Prostate gland (tissue), 2 donors: ENCODE data around the gene SH2D3C. TPM values are rescaled to one million over a fixed set of nuclear protein-coding genes. Genes with fewer than 3 reads are reported as not detected.

Experiments
- DNase-seq: peaks from one replicate; pipeline ENCODE4 v3.0.0-alpha.2; 2019; ENCODE audit warnings: low spot score
- H3K27ac ChIP-seq, 2 donors: fragments of 200-600 bp; sonication (generic); 2 replicates each; pipeline ENCODE4 v1.5.1; 2017 to 2019
- H3K27me3 ChIP-seq: fragments of 200-600 bp; sonication (generic); replicated peaks from 2 replicates; pipeline ENCODE4 v1.5.1; 2019; ENCODE audit not compliant: insufficient read depth
- H3K36me3 ChIP-seq, 2 donors: fragments of 200-600 bp; sonication (generic); 1 replicate in 1 of 2; 2 replicates in 1 of 2; pipeline versions ENCODE4 v1.5.1 to v1.8.1; 2017 to 2019
- H3K4me1 ChIP-seq: fragments of 200-600 bp; sonication (generic); replicated peaks from 2 replicates; pipeline ENCODE4 v1.5.1; 2019
- H3K4me3 ChIP-seq, 2 donors: fragments of 200-600 bp; sonication (generic); 2 replicates each; pipeline ENCODE4 v1.5.1; 2017 to 2019
- H3K9me3 ChIP-seq: fragments of 200-600 bp; sonication (generic); 2 replicates; pipeline ENCODE4 v1.5.1; 2017
- CTCF ChIP-seq, 4 experiments: fragments of 200-600 bp in 2 of 4; fragments of 450-650 bp in 2 of 4; sonication (generic) in 2 of 4; IDR thresholded peaks; 1 replicate in 3 of 4; 2 replicates in 1 of 4; pipeline ENCODE4 v1.5.1; 2016 to 2019; ENCODE audit warnings: antibody characterized with exemption in 4 of 4, mild to moderate bottlenecking in 2 of 4, moderate library complexity in 2 of 4
- POLR2A ChIP-seq: fragments of 450-650 bp; IDR thresholded peaks from one replicate; pipeline ENCODE4 v1.6.1; 2016; ENCODE audit warnings: antibody characterized with exemption, mild to moderate bottlenecking
- POLR2AphosphoS5 ChIP-seq: sonication (generic); formaldehyde crosslinking; IDR thresholded peaks from one replicate; pipeline ENCODE4 v1.6.1; 2017; ENCODE audit warnings: antibody characterized with exemption
- WGBS: methylation state at CpG from one replicate; pipeline ENCODE4 v1.1.5; 2018; 5-methylcytosine and 5-hydroxymethylcytosine counted together
- intact Hi-C: fragments of 100-400 bp; cut with DNase I; formaldehyde crosslinking; loops from one replicate; pipeline ENCODE4 v1.14.2; 2022
- total RNA-seq, 2 donors: library from RNA; depleted of rRNA; stranded (reverse); fragments of >200 nt; gene quantifications; one replicate each; pipeline ENCODE4 v1.1.0, GENCODE V29; 2016

Gene SH2D3C
- total RNA-seq, 2 donors from 2014 or later, result 5.5 to 11.4 TPM

DNA sequence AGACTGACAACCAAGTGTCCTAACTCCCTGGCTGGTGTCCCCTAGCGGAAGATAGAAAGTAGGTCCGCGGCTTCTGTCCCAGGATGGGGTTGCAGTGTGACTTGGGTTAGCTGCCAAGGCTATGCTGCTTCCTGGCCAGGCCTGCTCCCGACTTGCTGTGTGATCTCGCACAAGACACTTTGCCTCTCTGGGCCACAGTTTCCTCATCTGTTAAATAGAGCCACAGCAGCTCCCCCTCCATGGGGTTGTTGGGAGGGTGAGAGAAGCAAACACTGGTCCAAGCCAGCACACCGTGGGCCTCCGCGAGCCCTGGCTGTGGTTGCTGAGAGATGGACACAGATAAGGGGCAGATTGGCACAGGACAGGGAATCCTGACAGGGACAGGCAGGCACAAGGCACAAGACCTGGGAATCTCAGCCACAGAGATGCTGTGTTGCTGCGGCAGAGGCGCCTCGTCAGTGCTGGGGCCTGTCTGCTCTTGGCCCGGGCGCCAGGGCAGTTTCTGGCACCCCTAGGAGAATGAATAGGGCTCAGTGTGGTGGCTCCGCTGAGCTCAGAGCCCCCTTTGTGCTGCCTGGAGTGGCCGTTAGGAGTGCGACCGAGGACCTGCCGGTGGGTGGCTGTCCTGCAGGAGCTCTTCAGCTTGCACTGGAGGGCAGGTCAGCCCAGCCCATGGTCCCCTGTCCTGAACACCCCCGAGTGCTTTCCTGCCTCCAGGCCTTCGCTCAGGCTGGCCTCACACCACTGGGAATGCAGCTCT, 1.8 kb upstream of the SH2D3C start:
- Histone ChIP-seq H3K27ac (no peak overlapping the region), H3K27me3 (no peaks in the 10 kb centered on the region), H3K4me1 (no peaks in the 10 kb centered on the region), H3K36me3 (no peaks in the 10 kb centered on the region), H3K9me3 (no peaks in the 10 kb centered on the region), H3K4me3 (no peak overlapping the region)
- intact Hi-C loops, result no loop called here
- WGBS, result 57% methylated on average over 20 of the region's 20 CpGs
- no peak for TF ChIP-seq POLR2AphosphoS5
- no peak for TF ChIP-seq CTCF (IDR thresholded peaks at IDR 0.05)
- TF ChIP-seq POLR2A, result no peak
- DNase-seq, result no peak

DNA sequence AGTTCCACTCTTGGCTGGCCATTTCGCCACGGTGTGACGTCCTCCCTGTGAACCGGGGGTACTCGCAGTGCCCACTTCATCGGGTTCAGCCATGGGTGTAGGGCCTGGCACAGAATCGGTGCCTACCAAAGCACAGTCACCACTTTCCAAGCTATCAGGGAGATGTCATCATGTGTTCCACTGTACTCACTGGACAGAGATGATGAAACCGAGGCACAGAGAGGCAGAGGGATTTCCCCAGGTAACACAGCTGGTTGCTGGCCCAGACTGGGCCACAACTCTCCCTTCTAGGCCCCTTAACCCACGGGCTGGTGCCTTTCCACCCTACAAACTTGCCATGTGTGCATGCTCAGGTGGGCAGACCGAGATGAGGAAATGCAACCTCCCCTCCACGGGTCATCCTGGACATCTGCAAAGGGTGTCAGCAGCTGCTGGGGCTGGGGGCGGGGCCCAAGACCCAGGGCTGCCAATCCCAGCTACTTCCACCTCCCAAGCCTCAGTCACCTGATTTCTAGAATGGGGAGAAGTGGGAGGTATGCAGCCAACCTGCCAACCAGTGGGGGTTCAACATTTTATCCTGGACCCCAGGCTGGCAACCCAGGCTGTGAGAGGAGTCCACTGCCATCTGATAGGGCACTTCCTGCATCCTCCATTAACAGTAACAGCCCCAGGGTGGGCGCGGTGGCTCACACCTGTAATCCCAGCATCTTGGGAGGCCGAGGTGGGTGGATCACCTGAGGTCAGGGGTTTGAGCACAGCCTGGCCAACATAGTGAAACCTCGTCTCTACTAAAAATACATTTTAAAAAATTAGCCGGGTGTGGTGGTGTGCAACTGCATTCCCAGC, 893 bp upstream of the SH2D3C start:
- H3K4me1 ChIP-seq, result no peaks in the 10 kb centered on the region
- no peaks in the 10 kb centered on the region for H3K27me3 ChIP-seq
- DNase-seq, result no peak
- intact Hi-C loops, result no loop called here
- WGBS, result 85% methylated on average over 17 of the region's 17 CpGs
- H3K4me3 ChIP-seq, result no peak overlapping the region
- H3K9me3 ChIP-seq, result no peaks in the 10 kb centered on the region
- no peaks in the 10 kb centered on the region for H3K36me3 ChIP-seq
- no peak overlapping the region for H3K27ac ChIP-seq
- TF ChIP-seq POLR2A, result no peak
- no peak for TF ChIP-seq CTCF (IDR thresholded peaks at IDR 0.05)
- no peak for TF ChIP-seq POLR2AphosphoS5

GRCh38 chr9:127777368-127777980, 992 bp downstream of the SH2D3C start:
- Histone ChIP-seq H3K9me3 (no peaks in the 10 kb centered on the region), H3K27me3 (no peaks in the 10 kb centered on the region), H3K36me3 (no peaks in the 10 kb centered on the region), H3K4me3 (no peak overlapping the region), H3K4me1 (no peaks in the 10 kb centered on the region), H3K27ac (no peak overlapping the region)
- no peak for TF ChIP-seq POLR2A
- no peak for TF ChIP-seq POLR2AphosphoS5
- no peak for TF ChIP-seq CTCF (IDR thresholded peaks at IDR 0.05)
- DNase-seq, result no peak
- WGBS, result 78% methylated on average over 18 of the region's 18 CpGs
- intact Hi-C loops, result no loop called here

GRCh38 chr9:127776924-127777289, 1.6 kb downstream of the SH2D3C start:
- H3K36me3 ChIP-seq, result no peaks in the 10 kb centered on the region
- WGBS, result 85% methylated on average over 5 of the region's 5 CpGs
- H3K9me3 ChIP-seq, result no peaks in the 10 kb centered on the region
- TF ChIP-seq POLR2AphosphoS5, result no peak
- TF ChIP-seq CTCF (IDR thresholded peaks at IDR 0.05), result no peak
- TF ChIP-seq POLR2A, result no peak
- no peaks in the 10 kb centered on the region for H3K27me3 ChIP-seq
- H3K27ac ChIP-seq, result no peak overlapping the region
- intact Hi-C loops, result no loop called here
- no peaks in the 10 kb centered on the region for H3K4me1 ChIP-seq
- DNase-seq, result no peak
- H3K4me3 ChIP-seq, result no peak overlapping the region
